Glomerular endothelial cell (primary cell): ENCODE measurements around the gene GADL1. TPM values are rescaled to one million over a fixed set of nuclear protein-coding genes. Genes with fewer than 3 reads are reported as not detected.

Experiments used
- DNase-seq: peaks from one replicate; pipeline ENCODE4 v3.0.0-alpha.2; 2011; ENCODE audit warnings: low read depth, low spot score; ENCODE audit errors: extremely low read depth
- total RNA-seq: library from RNA; depleted of rRNA; stranded (reverse); fragments of >200 nt; gene quantifications from 2 replicates; pipeline ENCODE4 v1.2.3, GENCODE V29; 2015

The GADL1 gene, protein sequence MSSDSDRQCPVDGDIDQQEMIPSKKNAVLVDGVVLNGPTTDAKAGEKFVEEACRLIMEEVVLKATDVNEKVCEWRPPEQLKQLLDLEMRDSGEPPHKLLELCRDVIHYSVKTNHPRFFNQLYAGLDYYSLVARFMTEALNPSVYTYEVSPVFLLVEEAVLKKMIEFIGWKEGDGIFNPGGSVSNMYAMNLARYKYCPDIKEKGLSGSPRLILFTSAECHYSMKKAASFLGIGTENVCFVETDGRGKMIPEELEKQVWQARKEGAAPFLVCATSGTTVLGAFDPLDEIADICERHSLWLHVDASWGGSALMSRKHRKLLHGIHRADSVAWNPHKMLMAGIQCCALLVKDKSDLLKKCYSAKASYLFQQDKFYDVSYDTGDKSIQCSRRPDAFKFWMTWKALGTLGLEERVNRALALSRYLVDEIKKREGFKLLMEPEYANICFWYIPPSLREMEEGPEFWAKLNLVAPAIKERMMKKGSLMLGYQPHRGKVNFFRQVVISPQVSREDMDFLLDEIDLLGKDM
- 0.58 TPM in 1 of 2 replicates, not detected in the other for total RNA-seq

- DNase-seq = no peak
Measured at GRCh38 chr3:30894521-30895251, at the start of gene GADL1. Gene GADL1, minus strand, starts transcription at chr3:30894661. Its CDS starts 47 bp downstream, at chr3:30894614.

- no peak for DNase-seq
Measured at GRCh38 chr3:30944124-30944523, 49.7 kb upstream of the GADL1 start.

DNA sequence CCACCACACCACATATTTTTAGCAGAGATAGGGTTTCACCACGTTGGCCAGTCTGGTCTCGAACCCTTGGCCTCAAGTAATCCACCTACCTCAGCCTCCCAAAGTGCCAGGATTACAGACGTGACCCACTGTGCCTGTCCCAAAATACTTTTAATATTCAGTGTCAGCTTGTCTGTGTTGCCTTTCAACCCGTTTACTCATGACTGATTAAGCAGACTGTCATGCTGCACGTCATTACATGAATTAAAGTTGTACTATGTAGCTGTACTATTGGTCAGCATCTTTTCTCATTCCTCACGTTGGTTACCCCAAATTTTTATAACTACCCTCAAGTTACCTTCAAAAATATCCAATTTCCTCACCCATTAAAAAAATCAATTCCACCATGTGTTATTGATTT, 48.7 kb upstream of the GADL1 start:
- DNase-seq = no peak

- no peak for DNase-seq
Measured at GRCh38 chr3:30941342-30941741, 46.9 kb upstream of the GADL1 start.

DNA sequence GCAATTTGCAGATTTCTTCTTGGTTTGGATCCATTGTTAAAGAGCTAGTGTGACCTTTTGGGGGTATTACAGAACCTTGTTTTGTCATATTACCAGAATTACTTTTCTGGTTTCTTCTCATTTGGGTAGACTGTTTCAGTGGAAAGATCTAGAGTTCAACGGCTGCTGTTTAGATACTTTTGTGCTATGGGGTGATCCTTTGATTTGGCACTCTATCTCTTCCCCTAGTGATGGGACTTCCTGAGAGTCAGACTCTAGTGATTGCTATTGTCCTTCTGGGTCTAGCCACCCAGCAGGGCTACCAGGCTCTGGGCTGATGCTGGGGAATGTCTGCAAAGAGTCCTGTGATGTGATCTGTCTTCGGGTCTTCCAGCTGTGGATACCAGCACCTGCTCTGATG, 46.3 kb upstream of the GADL1 start:
- no peak for DNase-seq

DNA sequence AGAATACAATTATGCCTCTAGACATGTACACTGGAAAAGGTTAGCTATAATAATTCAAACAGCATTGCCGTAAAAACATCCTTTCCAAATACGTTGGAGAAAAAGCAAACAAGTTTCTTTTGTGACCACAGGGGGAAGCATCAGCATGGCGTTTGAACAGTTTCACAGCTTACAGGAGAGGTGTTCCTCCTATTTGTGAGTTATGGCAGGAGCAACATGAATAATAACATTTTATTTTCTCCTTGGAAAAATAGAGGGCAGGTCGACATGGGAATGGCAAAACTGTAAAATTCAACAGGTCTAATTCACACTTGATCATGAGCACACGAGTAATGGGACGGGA, 39.7 kb upstream of the GADL1 start:
- peak; percentile 20 for DNase-seq

GRCh38 chr3:30933478-30934207, 39.2 kb upstream of the GADL1 start:
- no peak for DNase-seq

DNA sequence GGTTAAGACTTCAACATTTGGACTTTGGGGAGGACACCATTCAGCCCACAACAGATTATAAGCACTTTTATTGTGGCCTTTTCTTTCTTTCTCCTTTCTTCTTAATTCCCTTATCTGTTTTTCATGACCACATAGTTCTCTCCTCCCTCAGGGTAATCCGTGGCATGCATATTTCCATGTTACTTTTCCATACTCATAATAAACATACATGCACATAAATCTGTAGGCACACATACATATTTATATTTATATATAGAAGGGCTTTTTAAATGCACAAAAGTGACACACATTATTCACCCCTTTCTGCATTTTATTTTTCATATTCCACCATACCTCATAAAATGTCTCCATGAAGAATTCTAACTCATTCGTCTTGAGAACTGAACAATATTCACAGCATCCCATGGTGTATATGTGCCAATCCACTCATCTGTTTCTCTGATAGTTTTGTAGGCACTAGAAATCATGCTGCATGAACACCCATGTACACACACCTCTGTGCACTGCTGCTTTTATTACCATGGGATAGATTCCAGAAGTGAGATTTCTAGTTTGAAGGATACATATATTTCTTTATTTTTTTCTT, 38.1 kb upstream of the GADL1 start:
- no peak for DNase-seq

DNA sequence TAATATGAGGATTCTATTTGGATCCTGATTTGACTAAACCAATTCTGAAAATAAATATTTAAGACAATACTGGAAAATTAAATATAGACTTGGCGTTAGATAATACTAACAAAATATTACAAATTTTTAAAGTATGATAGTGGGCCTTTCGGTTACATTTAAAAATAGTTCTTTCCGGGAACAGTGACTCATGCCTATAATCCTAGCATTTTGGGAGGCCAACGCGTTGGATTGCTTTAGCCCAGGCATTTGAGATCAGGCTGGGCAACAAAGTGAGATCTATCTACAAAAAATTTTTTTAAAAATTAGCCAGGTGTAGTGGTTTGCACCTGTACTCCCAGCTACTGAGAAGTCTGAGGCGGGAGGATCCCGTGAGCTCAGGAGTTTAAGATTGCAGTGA, 30.3 kb upstream of the GADL1 start:
- no peak for DNase-seq

GRCh38 chr3:30919564-30919963, 25.1 kb upstream of the GADL1 start:
- no peak for DNase-seq

DNA sequence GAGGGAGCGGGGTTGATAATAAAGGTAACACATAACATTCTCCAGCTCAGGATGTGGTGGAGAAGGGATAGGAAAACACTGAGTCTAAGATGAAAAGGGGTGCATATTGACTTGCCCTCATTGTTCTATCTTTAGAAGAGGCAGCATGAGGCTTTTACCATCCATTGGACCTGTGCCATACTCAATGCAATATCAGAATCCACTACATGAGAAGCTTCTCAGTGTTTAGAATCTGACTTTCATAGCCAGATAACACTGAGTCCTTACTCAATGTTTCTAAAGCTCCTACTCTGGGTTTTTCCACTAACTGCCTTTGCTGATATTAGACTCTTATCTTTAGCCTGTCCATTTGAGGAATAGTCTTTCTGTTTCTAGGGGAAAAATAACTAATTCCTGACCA, 24.3 kb upstream of the GADL1 start:
- no peak for DNase-seq

GRCh38 chr3:30915782-30916181, 21.3 kb upstream of the GADL1 start:
- no peak for DNase-seq

DNA sequence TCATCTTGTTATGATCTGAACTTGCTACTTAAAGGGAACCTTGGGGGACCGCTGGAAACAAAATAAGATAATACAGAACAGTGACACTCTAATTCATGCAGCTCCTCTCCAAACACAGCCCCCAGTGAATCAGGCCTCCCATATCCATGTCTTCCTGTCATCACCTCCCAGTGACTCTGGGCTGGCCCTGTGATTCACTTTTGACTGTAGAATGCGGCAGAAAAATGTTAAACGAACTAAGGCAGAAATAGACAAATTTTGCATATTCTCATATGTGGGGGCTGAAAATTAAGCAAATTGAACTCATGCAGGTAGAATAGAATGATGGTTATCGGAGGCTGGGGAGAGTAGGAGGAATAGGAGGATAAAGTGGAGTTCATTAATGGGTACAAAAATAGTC, 20.2 kb upstream of the GADL1 start:
- no peak for DNase-seq

GRCh38 chr3:30913176-30913575, 18.7 kb upstream of the GADL1 start:
- no peak for DNase-seq

DNA sequence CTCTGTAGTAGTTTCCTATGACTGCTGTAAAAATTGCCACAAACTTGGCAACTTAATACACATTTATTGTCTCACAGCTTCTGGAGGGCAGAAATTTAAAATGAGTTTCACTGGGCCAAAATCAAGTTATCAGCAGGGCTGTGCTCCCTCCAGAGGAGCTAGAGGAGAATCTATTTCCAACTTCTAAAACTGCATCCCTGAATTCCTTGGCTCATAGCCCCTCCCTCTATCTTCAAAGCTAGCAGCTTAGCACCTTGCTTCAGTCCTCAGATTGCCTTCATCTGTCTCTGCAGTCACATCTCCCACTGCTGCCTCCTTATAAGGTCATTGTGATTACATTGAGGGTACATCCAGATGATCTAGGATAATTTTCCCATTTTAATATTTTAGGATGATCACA, 17.8 kb upstream of the GADL1 start:
- no peak for DNase-seq

DNA sequence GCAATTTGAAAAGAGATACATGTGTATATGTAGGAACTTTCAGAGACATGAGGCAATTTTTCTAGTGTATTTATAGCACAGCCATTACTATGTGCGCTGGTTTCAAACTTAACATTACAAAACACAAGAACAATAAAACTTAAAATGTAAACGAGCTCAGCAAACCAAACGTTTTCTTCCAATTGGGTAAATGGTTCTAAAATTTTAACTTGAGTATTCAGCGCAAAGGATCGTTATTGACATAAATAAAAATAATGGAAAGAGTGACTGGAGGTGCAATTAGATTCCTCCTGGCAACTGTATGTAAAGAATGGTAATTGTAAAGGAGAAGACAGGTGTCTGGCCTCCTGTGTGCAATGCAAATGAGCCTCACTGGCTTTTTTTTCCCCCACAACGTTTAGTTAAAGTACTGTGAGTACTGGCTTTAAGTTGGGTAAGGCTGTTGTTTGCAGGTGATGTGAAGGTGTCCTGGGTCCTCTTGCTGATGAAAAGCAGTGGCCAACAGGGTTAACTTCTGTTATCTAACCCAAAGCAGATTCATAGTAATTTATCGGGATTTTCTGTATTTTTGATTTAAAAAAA, 14.1 kb upstream of the GADL1 start:
- DNase-seq = no peak

DNA sequence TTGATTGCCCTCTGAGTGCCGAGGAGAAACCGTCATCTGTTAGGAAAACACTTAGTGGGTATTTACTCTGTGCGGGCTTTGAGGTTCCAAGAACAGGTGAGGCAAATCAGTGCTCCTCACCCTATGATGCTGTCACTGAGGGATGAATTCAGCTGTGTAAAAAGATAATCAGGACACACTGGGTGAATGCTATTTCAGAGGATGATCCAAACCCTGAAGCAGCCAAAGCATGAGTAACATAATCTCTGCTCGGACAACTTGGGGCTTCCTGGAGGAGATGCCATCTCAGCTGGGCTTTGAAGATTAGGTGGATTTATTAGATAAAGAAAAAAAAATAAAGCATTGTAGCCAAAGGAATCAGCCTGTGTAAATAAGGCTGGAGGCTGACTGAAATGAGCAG, 10.5 kb upstream of the GADL1 start:
- no peak for DNase-seq

DNA sequence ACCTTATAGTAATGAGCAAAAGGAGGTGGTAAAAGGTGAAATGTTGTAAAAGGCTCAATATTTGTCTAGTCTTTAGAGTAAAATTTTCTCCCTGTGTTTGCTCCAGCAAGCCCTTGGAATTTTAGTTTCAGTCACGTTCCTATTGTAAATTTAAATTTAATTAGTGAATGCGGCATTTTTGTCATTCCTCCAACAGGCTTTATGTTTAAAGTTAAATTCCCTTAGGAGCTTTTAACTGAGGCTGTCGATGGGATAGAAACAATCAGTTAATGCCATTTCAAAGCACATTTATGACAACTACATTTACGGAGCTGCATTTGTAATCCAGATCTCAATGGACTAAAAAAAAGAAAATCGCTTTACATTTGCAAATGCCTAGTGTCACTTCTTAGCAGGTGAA, 868 bp upstream of the GADL1 start:
- no peak for DNase-seq

GRCh38 chr3:30893678-30894325, 659 bp downstream of the GADL1 start:
- DNase-seq = no peak

DNA sequence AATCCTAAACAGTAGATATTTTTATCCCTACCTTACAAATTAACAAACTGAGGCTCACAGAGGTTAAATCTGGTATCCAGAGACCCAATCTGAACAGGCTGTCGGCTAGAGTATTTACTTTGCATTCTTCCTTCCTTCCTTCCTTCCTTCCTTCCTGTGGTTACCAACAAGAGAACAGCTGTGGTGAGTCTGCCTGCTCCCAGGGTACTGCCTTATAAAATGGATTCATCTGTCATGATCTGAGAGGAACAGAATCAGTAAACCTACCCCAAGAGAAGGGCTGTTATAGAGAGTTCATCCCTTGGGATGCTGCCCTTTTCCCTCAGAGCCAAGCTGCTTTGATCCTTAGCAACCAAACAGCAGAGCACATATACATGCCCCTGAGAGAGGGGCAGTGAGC, 3.6 kb downstream of the GADL1 start:
- no peak for DNase-seq
